ENCODE results near the gene PDXK. TPM values are rescaled to one million over a fixed set of nuclear protein-coding genes. Genes with fewer than 3 reads are reported as not detected.
A peak's percentile ranks its signal among the peaks of the same experiment; 100 is the strongest.

PDXK gene
- total and polyA plus RNA-seq, 2 of the 13 experiments (the other 11 are each of a cell fraction or from before 2014, with no cell fraction given): 114 to 184 TPM

GRCh38 chr21:43739621-43740435 lies 20.9 kb downstream of the PDXK start (continued):
- TF ChIP-seq E2F1 (CRISPR knock-in tag; IDR thresholded peaks at IDR 0.05): no peak
- peak; percentile 75 for TF ChIP-seq AGO2 (optimal IDR thresholded peaks at IDR 0.05; ENCODE audit: low read depth, low read length)
- TF ChIP-seq ZBTB34 (CRISPR knock-in tag; IDR thresholded peaks at IDR 0.05): no peak
- TF ChIP-seq USF2 (IDR thresholded peaks at IDR 0.05; ENCODE audit: low read depth, low read length): no peak
- TF ChIP-seq USF2 (CRISPR knock-in tag; IDR thresholded peaks at IDR 0.05; ENCODE audit: borderline replicate concordance): no peak
- no peak for TF ChIP-seq MLX (CRISPR knock-in tag; IDR thresholded peaks at IDR 0.05)
- TF ChIP-seq ZNF280D (CRISPR knock-in tag; IDR thresholded peaks at IDR 0.05): no peak
- no peak for TF ChIP-seq PRMT3 (CRISPR knock-in tag; IDR thresholded peaks at IDR 0.05; ENCODE audit: borderline replicate concordance, low read depth)
- TF ChIP-seq KIAA2018 (CRISPR knock-in tag; IDR thresholded peaks at IDR 0.05; ENCODE audit: borderline replicate concordance): no peak
- no peak for TF ChIP-seq HDAC6 (IDR thresholded peaks at IDR 0.05; ENCODE audit: low read depth, low read length)

All from HepG2 (cell line).